HL-60 (cell line): ENCODE measurements around the gene MIAT.

Experiments
- CTCF ChIP-seq: IDR thresholded peaks from one replicate; pipeline ENCODE4 v1.5.1; 2011; ENCODE audit warnings: low read length, control low read depth, inconsistent platforms; ENCODE audit not compliant: insufficient read depth
- GABPA ChIP-seq: IDR thresholded peaks from 2 replicates; pipeline ENCODE4 v1.6.1; 2012; ENCODE audit warnings: low read depth
- POLR2AphosphoS5 ChIP-seq: IDR thresholded peaks from 2 replicates; pipeline ENCODE4 v1.6.1; 2012; ENCODE audit warnings: low read depth
- REST ChIP-seq: IDR thresholded peaks from 2 replicates; pipeline ENCODE4 v1.6.1; 2012; ENCODE audit warnings: low read depth; ENCODE audit not compliant: insufficient replicate concordance
- SPI1 ChIP-seq: IDR thresholded peaks from 2 replicates; pipeline ENCODE4 v1.6.1; 2012; ENCODE audit warnings: low read depth, mild to moderate bottlenecking, borderline replicate concordance

- no peak for TF ChIP-seq CTCF
- no peak for TF ChIP-seq SPI1
- no peak for TF ChIP-seq POLR2AphosphoS5
- TF ChIP-seq REST: no peak
- TF ChIP-seq GABPA: no peak
Measured at GRCh38 chr22:26646158-26646557, 11.2 kb upstream of the MIAT start.
